ENCODE results near the gene HTT.
A peak's percentile ranks its signal among the peaks of the same experiment; 100 is the strongest.

Gene HTT

DNA sequence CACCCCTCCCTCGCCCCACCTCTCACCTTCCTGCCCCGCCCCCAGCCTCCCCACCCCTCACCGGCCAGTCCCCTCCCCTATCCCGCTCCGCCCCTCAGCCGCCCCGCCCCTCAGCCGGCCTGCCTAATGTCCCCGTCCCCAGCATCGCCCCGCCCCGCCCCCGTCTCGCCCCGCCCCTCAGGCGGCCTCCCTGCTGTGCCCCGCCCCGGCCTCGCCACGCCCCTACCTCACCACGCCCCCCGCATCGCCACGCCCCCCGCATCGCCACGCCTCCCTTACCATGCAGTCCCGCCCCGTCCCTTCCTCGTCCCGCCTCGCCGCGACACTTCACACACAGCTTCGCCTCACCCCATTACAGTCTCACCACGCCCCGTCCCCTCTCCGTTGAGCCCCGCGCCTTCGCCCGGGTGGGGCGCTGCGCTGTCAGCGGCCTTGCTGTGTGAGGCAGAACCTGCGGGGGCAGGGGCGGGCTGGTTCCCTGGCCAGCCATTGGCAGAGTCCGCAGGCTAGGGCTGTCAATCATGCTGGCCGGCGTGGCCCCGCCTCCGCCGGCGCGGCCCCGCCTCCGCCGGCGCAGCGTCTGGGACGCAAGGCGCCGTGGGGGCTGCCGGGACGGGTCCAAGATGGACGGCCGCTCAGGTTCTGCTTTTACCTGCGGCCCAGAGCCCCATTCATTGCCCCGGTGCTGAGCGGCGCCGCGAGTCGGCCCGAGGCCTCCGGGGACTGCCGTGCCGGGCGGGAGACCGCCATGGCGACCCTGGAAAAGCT lies at the start of gene HTT, which contains the start of gene HTT-AS:
Gene HTT, plus strand, starts transcription at position 604 of the 768 bp plus-strand sequence. Its CDS starts 145 bp downstream, at position 749.
Gene HTT-AS, minus strand, starts transcription at position 461 of the 768 bp plus-strand sequence.
- peak; percentile 97 for DNase-seq

DNA sequence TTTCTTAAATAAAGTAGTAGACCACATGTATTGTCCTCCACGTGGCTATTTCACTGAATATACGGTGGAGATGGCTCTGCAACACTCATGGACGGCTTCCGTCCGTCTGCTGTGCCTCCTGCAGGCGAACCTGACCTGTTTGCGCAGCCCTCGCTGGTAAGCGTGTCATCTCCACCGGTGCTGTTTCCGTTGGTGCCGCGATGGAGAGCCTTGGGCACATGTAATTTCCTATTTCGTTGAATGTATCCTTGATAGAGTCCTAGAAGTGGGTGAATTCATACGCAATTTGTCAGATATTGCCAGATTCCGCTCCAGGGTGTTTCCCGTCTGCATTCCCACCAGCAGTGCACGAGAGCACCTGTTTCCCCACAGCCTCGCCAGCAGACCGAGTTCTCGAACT lies 48.6 kb upstream of the HTT start:
- no peak for DNase-seq

DNA sequence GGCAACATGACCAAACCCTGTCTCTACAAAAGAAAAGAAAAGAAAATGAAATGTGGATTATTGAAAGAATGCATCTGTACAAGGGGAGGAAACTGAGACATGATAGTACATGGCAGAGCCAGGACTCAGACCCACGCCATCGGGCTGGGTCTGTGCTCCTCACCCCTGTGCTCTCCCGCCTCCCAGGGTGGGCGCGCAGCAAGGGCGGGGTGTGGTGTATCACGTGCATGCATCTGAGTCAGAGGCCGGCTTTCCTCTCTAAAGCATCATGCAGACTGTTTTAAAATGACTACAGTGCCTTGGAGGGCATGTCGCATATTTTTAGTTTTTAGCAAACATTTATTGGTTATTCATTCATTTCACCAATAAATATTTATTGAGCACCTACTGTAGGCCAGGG lies 47.9 kb upstream of the HTT start:
- no peak for DNase-seq

DNA sequence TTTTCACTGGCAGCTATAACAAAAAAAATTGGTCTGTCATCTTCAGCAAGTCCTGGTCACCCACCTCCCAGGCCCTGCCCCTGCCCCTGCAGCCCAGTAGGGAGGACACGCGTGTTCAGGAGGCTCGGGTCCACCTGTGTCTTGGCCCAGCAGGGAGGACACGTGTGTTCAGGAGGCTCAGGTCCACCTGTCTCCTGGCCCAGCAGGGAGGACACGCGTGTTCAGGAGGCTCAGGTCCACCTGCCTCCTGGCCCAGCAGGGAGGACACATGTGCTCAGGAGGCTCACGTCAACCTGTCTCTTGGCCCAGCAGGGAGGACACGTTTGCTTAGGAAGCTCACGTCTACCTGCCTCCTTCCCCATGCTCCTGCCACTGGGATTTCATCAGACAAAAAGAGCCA lies 45.0 kb upstream of the HTT start:
- no peak for DNase-seq

- DNase-seq = no peak
These were observed 43.7 kb upstream of the HTT start for GRCh38 chr4:3030566-3031356.

DNA sequence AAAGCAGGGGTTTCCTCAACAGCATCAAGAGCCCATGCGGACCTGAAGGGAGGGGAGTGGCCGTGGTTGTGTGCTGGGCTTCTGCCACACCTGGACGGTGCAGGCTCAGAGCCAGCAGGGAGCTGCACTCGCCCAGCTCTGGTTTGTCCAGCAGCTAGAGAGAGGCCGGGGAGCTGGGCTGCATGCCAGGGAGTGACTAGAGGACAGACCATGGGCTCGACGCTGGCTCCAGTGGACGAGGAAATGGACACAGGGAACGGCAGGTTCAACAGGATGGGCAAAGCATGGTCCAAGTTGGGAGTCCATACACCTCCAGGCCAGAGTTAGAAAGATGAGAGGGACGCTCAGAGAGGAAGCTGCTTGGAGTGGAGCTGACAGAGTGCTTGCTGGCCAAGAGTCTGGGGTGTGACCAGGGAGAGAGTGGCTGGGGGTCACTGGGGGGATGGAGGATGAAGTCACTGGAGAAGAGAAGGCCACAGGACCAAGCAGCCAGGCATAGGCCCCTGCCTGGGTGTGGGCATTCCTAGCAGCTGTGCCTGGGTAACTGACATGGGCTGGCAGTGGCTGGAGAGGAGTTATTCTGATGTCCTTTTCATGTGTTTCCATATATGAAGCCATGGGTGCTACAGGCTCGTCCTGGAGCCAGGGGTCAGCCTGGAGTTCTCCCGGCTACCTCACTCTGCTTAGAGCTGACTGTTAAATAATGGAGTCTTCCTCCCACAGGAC lies 43.0 kb upstream of the HTT start:
- DNase-seq = no peak

GRCh38 chr4:3034231-3034630 lies 40.2 kb upstream of the HTT start:
- DNase-seq = no peak

DNA sequence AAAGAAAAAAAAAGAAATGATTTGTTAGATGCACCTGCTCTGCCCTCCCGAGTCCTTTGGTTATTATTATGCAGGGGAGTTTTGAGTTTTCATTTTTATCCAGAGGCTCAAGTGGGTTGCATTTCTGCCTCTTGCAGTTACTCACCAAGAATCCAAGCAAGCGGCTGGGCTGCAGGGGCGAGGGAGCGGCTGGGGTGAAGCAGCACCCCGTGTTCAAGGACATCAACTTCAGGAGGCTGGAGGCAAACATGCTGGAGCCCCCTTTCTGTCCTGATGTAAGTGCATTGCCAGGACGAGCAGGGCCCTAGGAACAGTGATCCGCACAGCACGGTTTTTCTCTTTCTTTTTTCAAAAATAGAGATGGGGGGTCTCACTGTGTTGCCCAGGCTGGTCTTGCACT lies 39.2 kb upstream of the HTT start:
- no peak for DNase-seq

- no peak for DNase-seq
These were observed 38.8 kb upstream of the HTT start for GRCh38 chr4:3035674-3036073.

GRCh38 chr4:3036131-3036952 lies 38.1 kb upstream of the HTT start:
- DNase-seq = no peak

- no peak for DNase-seq
These were observed 36.5 kb upstream of the HTT start for GRCh38 chr4:3037957-3038461.

GRCh38 chr4:3039706-3040366 lies 34.6 kb upstream of the HTT start:
- DNase-seq = no peak

- DNase-seq = no peak
These were observed 33.9 kb upstream of the HTT start for GRCh38 chr4:3040452-3041191.

DNA sequence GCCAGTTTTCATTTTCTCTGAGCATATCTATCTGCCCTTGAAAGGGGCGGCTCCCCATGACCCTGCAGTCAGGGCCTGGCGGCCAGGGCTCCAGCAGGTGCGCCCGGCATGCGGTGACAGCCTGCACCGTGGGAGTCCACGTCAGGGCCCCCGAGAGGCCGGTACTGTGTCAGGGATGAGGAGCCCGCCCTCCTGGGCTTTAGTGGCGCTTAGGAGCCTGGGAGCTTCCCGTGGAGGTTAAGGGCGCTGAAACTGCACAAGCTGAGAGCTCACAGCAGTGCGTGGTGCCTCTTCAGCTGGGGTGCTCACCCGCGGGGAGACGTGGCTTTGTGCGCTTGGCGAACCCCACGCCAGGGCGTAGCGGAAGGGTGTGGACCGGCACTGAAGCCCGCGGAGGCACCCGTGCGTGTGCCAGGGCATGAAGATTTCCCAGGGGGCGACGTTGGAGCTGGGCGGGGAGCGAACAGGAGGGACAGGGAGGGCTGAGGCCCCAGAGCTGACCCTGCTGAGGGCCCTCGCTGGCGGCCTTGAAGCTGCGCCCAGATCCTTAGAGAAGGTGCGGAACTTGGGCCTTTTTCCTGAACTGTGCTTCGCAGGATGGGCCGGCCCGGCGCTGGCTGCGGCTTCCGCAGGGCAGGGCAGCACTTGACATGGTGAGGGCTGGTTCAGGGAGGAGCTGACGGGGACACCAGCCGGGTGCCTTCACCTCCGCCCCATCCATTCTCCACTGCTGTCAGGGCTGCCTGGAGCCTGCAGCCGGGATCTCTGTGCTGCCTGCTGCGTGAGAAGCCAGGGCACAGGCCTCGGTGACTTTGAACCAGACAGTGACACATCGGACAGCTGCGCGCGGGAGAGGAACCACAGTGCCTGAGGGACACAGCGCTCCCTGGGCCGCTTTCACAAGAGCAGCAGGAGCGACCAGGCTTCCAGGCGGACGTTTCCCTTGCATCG lies 33.0 kb upstream of the HTT start:
- peak; percentile 62 for DNase-seq

- DNase-seq = no peak
These were observed 32.3 kb upstream of the HTT start for GRCh38 chr4:3042226-3042625.

DNA sequence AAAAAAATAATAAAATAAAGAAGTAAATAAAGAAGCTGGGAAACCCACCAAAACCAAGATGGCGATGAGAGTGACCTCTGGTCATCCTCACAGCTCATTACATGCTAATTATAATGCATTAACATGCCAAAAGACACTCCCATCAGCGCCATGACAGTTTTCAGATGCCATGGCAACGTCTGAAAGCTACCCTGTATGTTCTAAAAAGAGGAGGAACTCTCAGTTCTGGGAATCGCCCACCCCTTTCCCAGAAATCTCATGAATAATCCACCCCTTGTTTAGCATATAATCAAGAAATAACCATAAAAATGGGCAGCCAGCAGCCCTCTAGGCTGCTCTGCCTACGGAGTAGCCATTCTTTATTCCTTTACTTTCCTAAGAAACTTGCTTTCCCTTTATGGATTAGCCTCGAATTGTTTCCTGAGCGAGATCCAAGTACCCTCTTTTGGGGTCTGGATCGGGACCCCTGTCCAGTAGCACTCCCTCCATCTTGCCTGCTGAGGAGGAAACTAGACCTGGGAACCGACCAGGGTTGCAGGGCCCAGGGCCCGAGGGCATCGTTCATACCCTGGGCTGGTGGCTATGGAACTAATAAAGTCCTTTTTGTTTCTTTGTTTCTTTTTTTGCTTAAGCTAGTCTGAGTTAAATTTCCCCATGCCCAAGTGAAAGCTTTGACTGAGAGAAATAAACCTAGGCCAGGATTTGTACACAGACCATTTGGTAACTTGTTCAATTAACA lies 31.0 kb upstream of the HTT start:
- peak; percentile 36 for DNase-seq

- peak; percentile 76 for DNase-seq
These were observed 29.3 kb upstream of the HTT start for GRCh38 chr4:3044870-3045819.

- DNase-seq = no peak
These were observed 28.3 kb upstream of the HTT start for GRCh38 chr4:3046162-3046561.
